Measurements from ENCODE around the gene PJA1.

PJA1 gene

GRCh38 chrX:69165087-69165651 is at the start of gene PJA1:
TSS of gene PJA1 (minus strand) at chrX:69165453. CDS start at chrX:69163073, 2,380 bp downstream.
- no peaks in the 10 kb centered on the region for H3K27me3 ChIP-seq (ENCODE audit: insufficient read depth, low read length, poor library complexity, severe bottlenecking)
- no peak for TF ChIP-seq CTCF (conservative IDR thresholded peaks at IDR 0.05; ENCODE audit: low read length)
- TF ChIP-seq EZH2phosphoT487 (IDR thresholded peaks at IDR 0.05; ENCODE audit: borderline replicate concordance) = no peak
- no peaks in the 10 kb centered on the region for H3K9me3 ChIP-seq (ENCODE audit: insufficient read depth, low read depth, low read length)
- peak within 1 kb of the TSS; percentile 83 for H3K4me3 ChIP-seq (ENCODE audit: low read length, poor library complexity, severe bottlenecking)
- 0 out of 2 replicates have a peak, but pooled peaks cover 4% of the 10 kb centered on the region for H3K79me2 ChIP-seq (ENCODE audit: insufficient read depth, low read length)
- peaks cover 4% of the 10 kb centered on the region; the same call in 1 of the 2 replicates for H3K36me3 ChIP-seq (ENCODE audit: insufficient read depth, low read length)
- no peaks in the 10 kb centered on the region for H3K4me1 ChIP-seq (ENCODE audit: insufficient read depth, low read length, poor library complexity, severe bottlenecking)
- peak within 1 kb of the TSS; percentile 79 for H3K9ac ChIP-seq (ENCODE audit: low read depth, low read length, poor library complexity, severe bottlenecking)
- no peaks in the 10 kb centered on the region for H3K9me2 ChIP-seq (replicated peaks; ENCODE audit: low read depth, low read length)
- peak within 1 kb of the TSS; percentile 71 for H3K4me2 ChIP-seq (ENCODE audit: low read depth, low read length, poor library complexity, severe bottlenecking)
- peaks cover 3% of the 10 kb centered on the region for H4K20me1 ChIP-seq (ENCODE audit: insufficient read depth, low read length, poor library complexity, severe bottlenecking)
- no peaks in the 10 kb centered on the region for H3F3A ChIP-seq (ENCODE audit: low read depth)
- peak within 1 kb of the TSS; percentile 83 for H2AFZ ChIP-seq (ENCODE audit: low read length)

- TF ChIP-seq CTCF (conservative IDR thresholded peaks at IDR 0.05; ENCODE audit: low read length) (no peak), EZH2phosphoT487 (IDR thresholded peaks at IDR 0.05; ENCODE audit: borderline replicate concordance) (no peak)
- Histone ChIP-seq H3K9me3 (ENCODE audit: insufficient read depth, low read depth, low read length) (no peaks in the 10 kb centered on the region), H3K9ac (ENCODE audit: low read depth, low read length, poor library complexity, severe bottlenecking) (no peak overlapping the region)
Observed at GRCh38 chrX:69214463-69214862, 49.2 kb upstream of the PJA1 start.

GRCh38 chrX:69211701-69212100 is 46.4 kb upstream of the PJA1 start:
- TF ChIP-seq CTCF (conservative IDR thresholded peaks at IDR 0.05; ENCODE audit: low read length) (no peak), EZH2phosphoT487 (IDR thresholded peaks at IDR 0.05; ENCODE audit: borderline replicate concordance) (no peak)

More at GRCh38 chrX:69214463-69214862, 49.2 kb upstream of the PJA1 start:
- Histone ChIP-seq H3F3A (ENCODE audit: low read depth) (no peaks in the 10 kb centered on the region), H2AFZ (ENCODE audit: low read length) (no peak overlapping the region), H4K20me1 (ENCODE audit: insufficient read depth, low read length, poor library complexity, severe bottlenecking) (no peaks in the 10 kb centered on the region), H3K4me1 (ENCODE audit: insufficient read depth, low read length, poor library complexity, severe bottlenecking) (no peaks in the 10 kb centered on the region), H3K9me2 (replicated peaks; ENCODE audit: low read depth, low read length) (no peaks in the 10 kb centered on the region), H3K27me3 (ENCODE audit: insufficient read depth, low read length, poor library complexity, severe bottlenecking) (no peaks in the 10 kb centered on the region), H3K4me3 (ENCODE audit: low read length, poor library complexity, severe bottlenecking) (no peak overlapping the region), H3K36me3 (ENCODE audit: insufficient read depth, low read length) (no peaks in the 10 kb centered on the region), H3K79me2 (ENCODE audit: insufficient read depth, low read length) (no peaks in the 10 kb centered on the region), H3K4me2 (ENCODE audit: low read depth, low read length, poor library complexity, severe bottlenecking) (no peak overlapping the region)

More at GRCh38 chrX:69211701-69212100, 46.4 kb upstream of the PJA1 start:
- Histone ChIP-seq H2AFZ (ENCODE audit: low read length) (no peak overlapping the region), H3K4me2 (ENCODE audit: low read depth, low read length, poor library complexity, severe bottlenecking) (no peak overlapping the region), H3K27me3 (ENCODE audit: insufficient read depth, low read length, poor library complexity, severe bottlenecking) (no peaks in the 10 kb centered on the region), H4K20me1 (ENCODE audit: insufficient read depth, low read length, poor library complexity, severe bottlenecking) (no peaks in the 10 kb centered on the region), H3K36me3 (ENCODE audit: insufficient read depth, low read length) (no peaks in the 10 kb centered on the region), H3K9me2 (replicated peaks; ENCODE audit: low read depth, low read length) (no peaks in the 10 kb centered on the region), H3F3A (ENCODE audit: low read depth) (no peaks in the 10 kb centered on the region), H3K4me1 (ENCODE audit: insufficient read depth, low read length, poor library complexity, severe bottlenecking) (no peaks in the 10 kb centered on the region), H3K79me2 (ENCODE audit: insufficient read depth, low read length) (no peaks in the 10 kb centered on the region), H3K9me3 (ENCODE audit: insufficient read depth, low read depth, low read length) (no peaks in the 10 kb centered on the region), H3K4me3 (ENCODE audit: low read length, poor library complexity, severe bottlenecking) (no peak overlapping the region), H3K9ac (ENCODE audit: low read depth, low read length, poor library complexity, severe bottlenecking) (no peak overlapping the region)

All from Loucy (cell line).